Measurements from ENCODE around the gene OR5D18. TPM values are rescaled to one million over a fixed set of nuclear protein-coding genes. Genes with fewer than 3 reads are reported as not detected.
"Not testable (repeated sequence)": the region's sequence is repeated elsewhere in the genome, so short reads cannot be mapped to it uniquely, and the experiment has no call there.

The OR5D18 gene
- total RNA-seq, 4 donors from 2014 or later = not detected

- no peaks in the 10 kb centered on the region for H3K27me3 ChIP-seq
- DNase-seq = no peak
- TF ChIP-seq CTCF (IDR thresholded peaks at IDR 0.05) = no peak
- no peak for TF ChIP-seq POLR2A (IDR thresholded peaks at IDR 0.05)
- no peaks in the 10 kb centered on the region for H3K36me3 ChIP-seq
- no peak overlapping the region for H3K4me3 ChIP-seq
- intact Hi-C loops (cut with DNase I) = no loop called here
- H3K27ac ChIP-seq = no peak overlapping the region
- no peaks in the 10 kb centered on the region for H3K4me1 ChIP-seq
- H3K9me3 ChIP-seq = no peaks in the 10 kb centered on the region
Observed at GRCh38 chr11:55849037-55849436, 29.6 kb downstream of the OR5D18 start.

- H3K9me3 ChIP-seq = no peaks in the 10 kb centered on the region
- no peaks in the 10 kb centered on the region for H3K36me3 ChIP-seq
- no peaks in the 10 kb centered on the region for H3K4me1 ChIP-seq
- H3K4me3 ChIP-seq = no peak overlapping the region
- intact Hi-C loops (cut with DNase I) = no loop called here
- H3K27ac ChIP-seq = no peak overlapping the region
- 65 to 67% methylated on average over 1 of the region's 1 CpG for WGBS, 2 donors
- DNase-seq = no peak
- no peaks in the 10 kb centered on the region for H3K27me3 ChIP-seq
- TF ChIP-seq CTCF (IDR thresholded peaks at IDR 0.05) = no peak
- no peak for TF ChIP-seq POLR2A (IDR thresholded peaks at IDR 0.05)
Observed at GRCh38 chr11:55852141-55852540, 32.7 kb downstream of the OR5D18 start.

GRCh38 chr11:55854704-55855103 is 35.3 kb downstream of the OR5D18 start:
- no peak overlapping the region for H3K27ac ChIP-seq
- TF ChIP-seq POLR2A (IDR thresholded peaks at IDR 0.05) (no peak), CTCF (IDR thresholded peaks at IDR 0.05) (no peak)
- H3K4me3 ChIP-seq = no peak overlapping the region
- intact Hi-C loops (cut with DNase I) = no loop called here
- DNase-seq = no peak
- no peaks in the 10 kb centered on the region for H3K9me3 ChIP-seq
- H3K36me3 ChIP-seq = no peaks in the 10 kb centered on the region
- no peaks in the 10 kb centered on the region for H3K4me1 ChIP-seq
- no peaks in the 10 kb centered on the region for H3K27me3 ChIP-seq
- 18 to 20% methylated on average over 1 of the region's 1 CpG for WGBS, 2 donors

GRCh38 chr11:55867354-55867753 is 47.9 kb downstream of the OR5D18 start:
- H3K27me3 ChIP-seq; H3K9me3 ChIP-seq; H3K36me3 ChIP-seq; H3K4me3 ChIP-seq; intact Hi-C loops (cut with DNase I); H3K27ac ChIP-seq; H3K4me1 ChIP-seq; DNase-seq: not testable (repeated sequence)
- 82 to 85% methylated on average over 3 to 4 of the region's 4 CpGs for WGBS, 2 donors

Small RNA genes within 50 kb of the gene (small RNA-seq; reads per million reads assigned to genes)
- gene AC036111.3 = 0 reads per million in 4 donors

Other genes starting within 250 kb of the OR5D18 start
- gene OR4C16, start 247.5 kb upstream of the OR5D18 start, total RNA-seq = not detected
- not detected for gene OR4C11, start 212.0 kb upstream of the OR5D18 start, total RNA-seq
- not detected for gene OR4P4, start 184.5 kb upstream of the OR5D18 start, total RNA-seq
- gene OR4S2, start 171.3 kb upstream of the OR5D18 start, total RNA-seq = not detected
- gene OR4C6, start 157.4 kb upstream of the OR5D18 start, total RNA-seq = not detected
- gene OR5D13, start 46.2 kb upstream of the OR5D18 start, total RNA-seq = not detected
- not detected for gene OR5D14, start 24.1 kb upstream of the OR5D18 start, total RNA-seq
- gene OR5L1, start 8.3 kb upstream of the OR5D18 start, total RNA-seq = not detected
- not detected for gene OR5L2, start 7.6 kb downstream of the OR5D18 start, total RNA-seq
- gene OR5D16, start 19.1 kb downstream of the OR5D18 start, total RNA-seq = not detected
- not detected for gene TRIM51, start 63.7 kb downstream of the OR5D18 start, total RNA-seq
- not detected for gene OR5W2, start 95.0 kb downstream of the OR5D18 start, total RNA-seq
- gene OR5I1, start 116.8 kb downstream of the OR5D18 start, total RNA-seq = not detected
- not detected for gene OR10AG1, start 150.3 kb downstream of the OR5D18 start, total RNA-seq
- gene OR5F1, start 175.0 kb downstream of the OR5D18 start, total RNA-seq = not detected
- not detected for gene OR5AS1, start 208.0 kb downstream of the OR5D18 start, total RNA-seq

Data from esophagus squamous epithelium (tissue), 5 donors.